SK-N-SH (cell line): Measurements from ENCODE around the gene NANOS2.

Experiments used
- CTCF ChIP-seq: fragments of 200-600 bp; sonication (generic); IDR thresholded peaks from 2 replicates; pipeline ENCODE4 v1.6.1; 2017; ENCODE audit warnings: antibody characterized with exemption, mild to moderate bottlenecking, moderate library complexity
- EP300 ChIP-seq, 2 experiments: IDR thresholded peaks; 2 replicates each; pipeline versions ENCODE4 v1.4.0 to v1.6.1; 2012; ENCODE audit warnings: borderline replicate concordance in 1 of 2, low read depth in 1 of 2, low read length in 1 of 2
- EZH2phosphoT487 ChIP-seq: fragments of 200-600 bp; sonication (generic); IDR thresholded peaks from 2 replicates; pipeline ENCODE4 v1.6.1; 2017; ENCODE audit warnings: low read depth, mixed run types, mild to moderate bottlenecking, antibody characterized with exemption, moderate library complexity, borderline replicate concordance
- FOXM1 ChIP-seq: IDR thresholded peaks from 2 replicates; pipeline ENCODE4 v1.4.0; 2012; ENCODE audit warnings: low read depth, mild to moderate bottlenecking
- IRF3 ChIP-seq: fragments of 150-350 bp; IDR thresholded peaks from 2 replicates; pipeline ENCODE4 v1.6.1; 2016; ENCODE audit warnings: mild to moderate bottlenecking, low read depth, low read length
- JUND ChIP-seq: IDR thresholded peaks from 2 replicates; pipeline ENCODE4 v1.4.0; 2012
- MAX ChIP-seq: IDR thresholded peaks from 2 replicates; pipeline ENCODE4 v1.4.0; 2012; ENCODE audit warnings: low read depth
- POLR2AphosphoS5 ChIP-seq: IDR thresholded peaks from 2 replicates; pipeline ENCODE4 v1.6.1; 2012; ENCODE audit warnings: low read depth, low read length
- RAD21 ChIP-seq: IDR thresholded peaks from 2 replicates; pipeline ENCODE4 v1.6.1; 2012; ENCODE audit warnings: mild to moderate bottlenecking, low read length
- RCOR1 ChIP-seq: fragments of 150-350 bp; IDR thresholded peaks from 2 replicates; pipeline ENCODE4 v1.6.1; 2017; ENCODE audit warnings: antibody characterized with exemption, low read length
- RXRA ChIP-seq: IDR thresholded peaks from 2 replicates; pipeline ENCODE4 v1.4.0; 2012; ENCODE audit warnings: low read depth, mild to moderate bottlenecking, borderline replicate concordance
- SIN3A ChIP-seq: IDR thresholded peaks from 2 replicates; pipeline ENCODE4 v1.6.1; 2012; ENCODE audit warnings: low read depth, mild to moderate bottlenecking, low read length, moderate library complexity, borderline replicate concordance
- TEAD4 ChIP-seq: IDR thresholded peaks from 2 replicates; pipeline ENCODE4 v1.4.0; 2012; ENCODE audit warnings: mild to moderate bottlenecking, borderline replicate concordance; ENCODE audit not compliant: insufficient read depth
- YY1 ChIP-seq: IDR thresholded peaks from 2 replicates; pipeline ENCODE4 v1.4.0; 2012; ENCODE audit warnings: low read depth, mild to moderate bottlenecking

GRCh38 chr19:45863840-45864628 lies 50.5 kb downstream of the NANOS2 start, which contains the start of gene FOXA3:
- TF ChIP-seq EP300 (IDR thresholded peaks at IDR 0.05; ENCODE audit: borderline replicate concordance in 1 of 2, low read depth in 1 of 2, low read length in 1 of 2) (no peak), POLR2AphosphoS5 (no peak), CTCF (peak; percentile 60), RCOR1 (no peak), JUND (no peak), TEAD4 (no peak), EZH2phosphoT487 (no peak), MAX (no peak), IRF3 (no peak), RAD21 (peak; percentile 33; the same call in 1 of the 2 replicates), SIN3A (no peak), RXRA (no peak), YY1 (no peak), FOXM1 (no peak)
